Transverse colon (tissue), 4 donors: Measurements from ENCODE around the gene ZNF804A. TPM values are rescaled to one million over a fixed set of nuclear protein-coding genes. Genes with fewer than 3 reads are reported as not detected.

Experiments
- DNase-seq: peaks from one replicate; pipeline ENCODE4 v3.0.0-alpha.2; 2019
- H3K27ac ChIP-seq, 4 donors: fragments of 200-600 bp; sonication (generic); 2 replicates each; pipeline ENCODE4 v1.5.1; 2016 to 2018; ENCODE audit warnings: inconsistent platforms in 4 of 4
- H3K27me3 ChIP-seq: fragments of 200-600 bp; sonication (generic); 2 replicates; pipeline ENCODE4 v1.5.1; 2017; ENCODE audit warnings: inconsistent platforms
- H3K36me3 ChIP-seq, 4 donors: fragments of 200-600 bp; sonication (generic); 2 replicates each; pipeline ENCODE4 v1.5.1; 2017 to 2019; ENCODE audit warnings: inconsistent platforms in 4 of 4
- H3K4me1 ChIP-seq, 4 donors: fragments of 200-600 bp; sonication (generic); 2 replicates each; pipeline ENCODE4 v1.5.1; 2017 to 2020; ENCODE audit warnings: inconsistent platforms in 4 of 4
- H3K4me3 ChIP-seq, 4 donors: fragments of 200-600 bp; sonication (generic); 1 replicate in 1 of 4; 2 replicates in 3 of 4; pipeline versions ENCODE4 v1.5.1 to v1.6.1; 2017 to 2019; ENCODE audit warnings: inconsistent platforms in 4 of 4
- H3K9me3 ChIP-seq, 2 donors: fragments of 200-600 bp; sonication (generic); 2 replicates each; pipeline ENCODE4 v1.5.1; 2017 to 2019; ENCODE audit warnings: inconsistent platforms in 2 of 2
- EP300 ChIP-seq: sonication (generic); formaldehyde crosslinking; IDR thresholded peaks from one replicate; pipeline ENCODE4 v1.6.1; 2017; ENCODE audit warnings: antibody characterized with exemption, low read depth
- POLR2A ChIP-seq: fragments of 450-650 bp; IDR thresholded peaks from one replicate; pipeline ENCODE4 v1.6.1; 2016; ENCODE audit warnings: antibody characterized with exemption, mild to moderate bottlenecking, moderate library complexity
- POLR2AphosphoS5 ChIP-seq, 3 donors: sonication (generic); formaldehyde crosslinking; IDR thresholded peaks; one replicate each; pipeline ENCODE4 v1.6.1; 2016; ENCODE audit warnings: antibody characterized with exemption in 3 of 3
- WGBS, 2 donors: methylation state at CpG; one replicate each; pipeline ENCODE4 v1.1.5; 2018; ENCODE audit warnings: low coverage in 1 of 2; 5-methylcytosine and 5-hydroxymethylcytosine counted together
- in situ Hi-C, 4 donors: fragments of 200-750 bp; cut with MboI; loops; one replicate each; pipeline versions ENCODE4 v1.15.0 to v1.15.1; 2017; ENCODE audit warnings: low sequenced_read_pairs in 3 of 4, low pct_ligation_motif_present in 1 of 4, low pct_unique_long_range_greater_than_20kb in 1 of 4
- intact Hi-C: fragments of 100-400 bp; cut with DNase I; formaldehyde crosslinking; loops from one replicate; pipeline ENCODE4 v1.15.1; 2023; ENCODE audit warnings: low total_unique reads
- total RNA-seq, 4 donors: library from RNA; depleted of rRNA; stranded (reverse); fragments of >200 nt; gene quantifications; one replicate each; pipeline ENCODE4 v1.1.0, GENCODE V29; 2016
- TF ChIP-seq, protein P1 (sequence below), 5 experiments: fragments of 200-600 bp in 3 of 5; fragments of 450-650 bp in 2 of 5; sonication (generic) in 3 of 5; IDR thresholded peaks; 1 replicate in 2 of 5; 2 replicates in 3 of 5; pipeline ENCODE4 v1.5.1; 2016 to 2017; ENCODE audit warnings: antibody characterized with exemption in 5 of 5, inconsistent platforms in 3 of 5, mild to moderate bottlenecking in 2 of 5, moderate library complexity in 1 of 5

The ZNF804A gene
- total RNA-seq, 4 donors from 2014 or later, result 0.16 to 1.5 (median 0.70) TPM

GRCh38 chr2:184906709-184907108, 308.4 kb downstream of the ZNF804A start:
- H3K4me1 ChIP-seq, result no peaks in the 10 kb centered on the region
- H3K4me3 ChIP-seq, result no peak overlapping the region
- in situ Hi-C loops (no loop called here), intact Hi-C loops (no loop called here)
- TF ChIP-seq, protein P1, sequence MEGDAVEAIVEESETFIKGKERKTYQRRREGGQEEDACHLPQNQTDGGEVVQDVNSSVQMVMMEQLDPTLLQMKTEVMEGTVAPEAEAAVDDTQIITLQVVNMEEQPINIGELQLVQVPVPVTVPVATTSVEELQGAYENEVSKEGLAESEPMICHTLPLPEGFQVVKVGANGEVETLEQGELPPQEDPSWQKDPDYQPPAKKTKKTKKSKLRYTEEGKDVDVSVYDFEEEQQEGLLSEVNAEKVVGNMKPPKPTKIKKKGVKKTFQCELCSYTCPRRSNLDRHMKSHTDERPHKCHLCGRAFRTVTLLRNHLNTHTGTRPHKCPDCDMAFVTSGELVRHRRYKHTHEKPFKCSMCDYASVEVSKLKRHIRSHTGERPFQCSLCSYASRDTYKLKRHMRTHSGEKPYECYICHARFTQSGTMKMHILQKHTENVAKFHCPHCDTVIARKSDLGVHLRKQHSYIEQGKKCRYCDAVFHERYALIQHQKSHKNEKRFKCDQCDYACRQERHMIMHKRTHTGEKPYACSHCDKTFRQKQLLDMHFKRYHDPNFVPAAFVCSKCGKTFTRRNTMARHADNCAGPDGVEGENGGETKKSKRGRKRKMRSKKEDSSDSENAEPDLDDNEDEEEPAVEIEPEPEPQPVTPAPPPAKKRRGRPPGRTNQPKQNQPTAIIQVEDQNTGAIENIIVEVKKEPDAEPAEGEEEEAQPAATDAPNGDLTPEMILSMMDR (IDR thresholded peaks at IDR 0.05), result no peak
- TF ChIP-seq EP300 (no peak), POLR2A (no peak), POLR2AphosphoS5 (IDR thresholded peaks at IDR 0.05) (no peak)
- H3K36me3 ChIP-seq, result no peaks in the 10 kb centered on the region
- no peak for DNase-seq
- no peak overlapping the region for H3K27ac ChIP-seq
- whole genome bisulfite sequencing, 2 donors, result 83 to 100% methylated on average over 1 of the region's 1 CpG
- H3K27me3 ChIP-seq, result no peaks in the 10 kb centered on the region
- no peaks in the 10 kb centered on the region for H3K9me3 ChIP-seq

GRCh38 chr2:184908966-184909365, 310.6 kb downstream of the ZNF804A start:
- Histone ChIP-seq H3K27ac (no peak overlapping the region), H3K4me1 (no peaks in the 10 kb centered on the region), H3K4me3 (no peak overlapping the region), H3K9me3 (peaks cover 0 to 3% of the 10 kb centered on the region in 2 donors), H3K27me3 (no peaks in the 10 kb centered on the region), H3K36me3 (no peaks in the 10 kb centered on the region)
- TF ChIP-seq EP300 (no peak), POLR2A (no peak), POLR2AphosphoS5 (IDR thresholded peaks at IDR 0.05) (no peak)
- TF ChIP-seq, protein P1 (IDR thresholded peaks at IDR 0.05), result no peak
- 50 to 71% methylated on average over 1 of the region's 1 CpG for WGBS, 2 donors
- DNase-seq, result no peak
- in situ Hi-C loops (no loop called here), intact Hi-C loops (no loop called here)

- Histone ChIP-seq H3K27me3 (no peaks in the 10 kb centered on the region), H3K36me3 (no peaks in the 10 kb centered on the region), H3K4me1 (no peaks in the 10 kb centered on the region), H3K9me3 (no peaks in the 10 kb centered on the region), H3K27ac (no peak overlapping the region), H3K4me3 (no peak overlapping the region)
- TF ChIP-seq, protein P1 (IDR thresholded peaks at IDR 0.05), result no peak
- DNase-seq, result no peak
- in situ Hi-C loops (no loop called here), intact Hi-C loops (no loop called here)
- 56% methylated on average over 3 of the region's 3 CpGs for WGBS, 2 donors
Observed at GRCh38 chr2:184920451-184920965, 322.2 kb downstream of the ZNF804A start.

DNA sequence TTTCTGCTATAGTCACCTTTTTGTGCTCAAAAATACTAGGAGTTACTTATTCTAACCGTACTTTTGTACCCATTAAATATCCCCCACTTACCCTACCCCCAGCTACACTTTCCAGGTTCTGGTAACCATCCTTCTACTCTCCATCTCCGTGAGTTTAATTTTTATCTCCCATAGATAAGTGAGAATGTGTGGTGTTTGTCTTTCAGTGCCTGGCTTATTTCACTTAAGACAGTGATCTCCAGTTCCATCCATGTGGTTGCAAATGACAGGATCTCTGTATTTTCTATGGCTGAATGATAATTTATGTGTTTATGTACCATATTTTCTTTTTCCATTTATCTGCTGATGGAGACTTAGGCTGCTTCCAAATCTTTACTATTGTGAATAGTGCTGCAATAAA, 323.3 kb downstream of the ZNF804A start:
- no peak for TF ChIP-seq POLR2A
- TF ChIP-seq POLR2AphosphoS5 (IDR thresholded peaks at IDR 0.05), result no peak
- TF ChIP-seq, protein P1 (IDR thresholded peaks at IDR 0.05), result no peak
- TF ChIP-seq EP300, result no peak
- 46 to 73% methylated on average over 2 of the region's 2 CpGs for WGBS, 2 donors
- Histone ChIP-seq H3K27me3 (no peaks in the 10 kb centered on the region), H3K9me3 (peaks cover 0 to 5% of the 10 kb centered on the region in 2 donors), H3K4me1 (no peaks in the 10 kb centered on the region), H3K4me3 (no peak overlapping the region), H3K27ac (no peak overlapping the region), H3K36me3 (no peaks in the 10 kb centered on the region)
- intact Hi-C loops, result no loop called here
- in situ Hi-C loops, result no loop called here
- no peak for DNase-seq
